ENCODE results near the gene MIS12. TPM values are rescaled to one million over a fixed set of nuclear protein-coding genes. Genes with fewer than 3 reads are reported as not detected.
A peak's percentile ranks its signal among the peaks of the same experiment; 100 is the strongest.

The MIS12 gene
- total and polyA plus RNA-seq, 8 donors: 4.9 to 12.0 (median 8.5) TPM

DNA sequence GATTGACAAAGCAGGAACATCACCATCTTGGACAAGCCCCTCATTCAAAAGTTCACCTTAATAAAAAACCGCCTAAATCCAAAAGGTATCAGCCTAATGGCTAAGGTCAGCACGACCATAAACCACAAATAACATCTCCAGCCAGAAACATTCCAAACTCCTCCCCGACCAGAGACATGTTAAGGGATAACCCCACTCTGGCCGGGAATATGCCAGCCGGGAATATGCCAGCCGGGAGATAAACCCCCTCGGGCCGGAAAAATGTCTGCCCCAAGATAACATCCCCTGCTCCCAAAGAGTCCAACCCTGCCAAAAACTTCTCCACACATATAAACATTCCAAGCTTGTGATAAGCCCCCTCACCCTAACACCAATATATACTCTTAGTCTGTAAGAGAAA is 18.9 kb upstream of the MIS12 start:
- peaks cover 0 to 12% (median 3%) of the 10 kb centered on the region in 3 donors for H3K4me1 ChIP-seq
- no peak for TF ChIP-seq CTCF (IDR thresholded peaks at IDR 0.05)
- FAIRE-seq: no peak
- H3K9me3 ChIP-seq: no peaks in the 10 kb centered on the region
- 3% methylated on average over 8 of the region's 8 CpGs for WGBS, 2 donors
- intact Hi-C loops (cut with DNase I): no loop called here
- no peak for DNase-seq
- H3K4me3 ChIP-seq: peak overlapping the region in 3 of 4 donors; percentile 71 to 94 (median 85)
- H3K27ac ChIP-seq: no peak overlapping the region
- no peaks in the 10 kb centered on the region for H3K36me3 ChIP-seq
- H3K27me3 ChIP-seq: no peaks in the 10 kb centered on the region
- no peak for ATAC-seq

- H3K9me3 ChIP-seq: no peaks in the 10 kb centered on the region
- intact Hi-C loops (cut with DNase I): no loop called here
- DNase-seq (no peak), ATAC-seq (peak; percentile 11 to 31 (median 24)), FAIRE-seq (no peak)
- 1% methylated on average over 17 of the region's 17 CpGs for WGBS, 2 donors
- H3K36me3 ChIP-seq: peaks cover 0 to 4% (median 0%) of the 10 kb centered on the region in 3 donors
- H3K4me1 ChIP-seq: peaks cover 0 to 12% (median 3%) of the 10 kb centered on the region in 3 donors
- peak overlapping the region in 1 of 4 donors; percentile 61 for H3K27ac ChIP-seq
- H3K4me3 ChIP-seq: peak overlapping the region; percentile 71 to 100 (median 90)
- no peak for TF ChIP-seq CTCF (IDR thresholded peaks at IDR 0.05)
- no peaks in the 10 kb centered on the region for H3K27me3 ChIP-seq
Observed at GRCh38 chr17:5468075-5468473, 18.3 kb upstream of the MIS12 start.

DNA sequence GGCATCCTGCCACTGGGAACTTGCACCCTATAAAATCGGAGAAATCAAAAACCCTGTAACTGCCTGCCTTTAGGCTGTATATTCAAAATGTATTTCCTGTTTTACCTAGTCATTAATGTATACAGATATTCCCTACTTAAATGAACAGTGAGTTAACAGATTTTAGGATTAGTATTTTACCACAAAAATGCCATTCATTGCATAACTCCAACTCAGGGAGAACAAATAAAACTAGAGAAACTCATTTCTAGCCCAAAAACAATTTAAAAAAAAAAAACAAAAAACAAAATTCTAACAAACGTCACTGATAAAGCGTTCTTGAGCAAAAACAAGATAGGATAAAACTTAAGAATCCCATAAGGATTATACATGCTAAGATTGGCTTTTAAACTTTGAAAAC is 13.9 kb upstream of the MIS12 start:
- no peaks in the 10 kb centered on the region for H3K27me3 ChIP-seq
- no peak for TF ChIP-seq CTCF (IDR thresholded peaks at IDR 0.05)
- WGBS, 2 donors: 80 to 86% methylated on average over 3 of the region's 3 CpGs
- H3K4me1 ChIP-seq: peaks cover 0 to 2% (median 0%) of the 10 kb centered on the region in 3 donors
- no peak for FAIRE-seq
- ATAC-seq: no peak
- DNase-seq: no peak
- H3K9me3 ChIP-seq: no peaks in the 10 kb centered on the region
- intact Hi-C loops (cut with DNase I): no loop called here
- H3K27ac ChIP-seq: no peak overlapping the region
- no peak overlapping the region for H3K4me3 ChIP-seq
- H3K36me3 ChIP-seq: peaks cover 0 to 33% (median 7%) of the 10 kb centered on the region in 3 donors

- no peak for TF ChIP-seq CTCF (IDR thresholded peaks at IDR 0.05)
- peaks cover 0 to 47% (median 13%) of the 10 kb centered on the region in 3 donors for H3K36me3 ChIP-seq
- intact Hi-C loops (cut with DNase I): no loop called here
- ATAC-seq (no peak), FAIRE-seq (no peak), DNase-seq (no peak)
- no peaks in the 10 kb centered on the region for H3K27me3 ChIP-seq
- no peak overlapping the region for H3K4me3 ChIP-seq
- H3K4me1 ChIP-seq: no peaks in the 10 kb centered on the region
- WGBS, 2 donors: 90 to 92% methylated on average over 2 of the region's 2 CpGs
- no peak overlapping the region for H3K27ac ChIP-seq
- H3K9me3 ChIP-seq: no peaks in the 10 kb centered on the region
Observed at GRCh38 chr17:5473906-5474305, 12.5 kb upstream of the MIS12 start.

- no peaks in the 10 kb centered on the region for H3K9me3 ChIP-seq
- H3K4me1 ChIP-seq: peaks cover 0 to 7% (median 5%) of the 10 kb centered on the region in 3 donors
- FAIRE-seq (no peak), DNase-seq (no peak), ATAC-seq (no peak)
- H3K27me3 ChIP-seq: no peaks in the 10 kb centered on the region
- WGBS, 2 donors: 78 to 91% methylated on average over 4 of the region's 4 CpGs
- H3K27ac ChIP-seq: no peak overlapping the region
- intact Hi-C loops (cut with DNase I): no loop called here
- H3K36me3 ChIP-seq: peaks cover 0 to 60% (median 14%) of the 10 kb centered on the region in 3 donors
- no peak overlapping the region for H3K4me3 ChIP-seq
- TF ChIP-seq CTCF (IDR thresholded peaks at IDR 0.05): no peak
Observed at GRCh38 chr17:5478992-5479391, 7.4 kb upstream of the MIS12 start.
